SK-N-SH (cell line): ENCODE measurements around the gene OR2D2. TPM values are rescaled to one million over a fixed set of nuclear protein-coding genes. Genes with fewer than 3 reads are reported as not detected.
"Not testable (repeated sequence)": the region's sequence is repeated elsewhere in the genome, so short reads cannot be mapped to it uniquely, and the experiment has no call there.

Experiments
- CTCF ChIA-PET: fragments of 300-600, 350-600 bp; formaldehyde crosslinking; extraction: SDS; loops from one replicate; lab custom pipeline; 2021; lab: Yijun Ruan, JAX
- POLR2A ChIA-PET: fragments of 350-600 bp; sonication (Branson Sonifier 250); formaldehyde crosslinking; extraction: SDS; loops from one replicate; lab custom pipeline; 2020; ENCODE audit warnings: antibody characterized with exemption, inconsistent platforms; lab: Yijun Ruan, JAX
- DNase-seq: peaks from one replicate; pipeline ENCODE4 v3.0.0; 2012
- H2AFZ ChIP-seq: fragments of 200-600 bp; sonication (generic); 2 replicates; pipeline ENCODE4 v1.8.1; 2016; ENCODE audit warnings: antibody characterized with exemption, mild to moderate bottlenecking, low read depth
- H3F3A ChIP-seq: fragments of 200-600 bp; sonication (generic); replicated peaks from 2 replicates; pipeline ENCODE3; 2016; ENCODE audit warnings: antibody characterized with exemption, mild to moderate bottlenecking; ENCODE audit not compliant: insufficient read depth
- H3K27ac ChIP-seq, 2 experiments: fragments of 200-500 bp in 1 of 2; fragments of 200-600 bp in 1 of 2; sonication (Bioruptor generic) in 1 of 2; sonication (generic), shearing (Covaris generic) in 1 of 2; 2 replicates each; pipeline versions ENCODE4 v1.5.1 to v1.6.1; 2014 to 2016; ENCODE audit warnings: low read depth in 2 of 2, inconsistent platforms in 1 of 2, low read length in 1 of 2, mild to moderate bottlenecking in 1 of 2, mixed read lengths in 1 of 2
- H3K27me3 ChIP-seq: fragments of 200-600 bp; sonication (generic), shearing (Covaris generic); 2 replicates; pipeline ENCODE4 v1.6.1; 2016; ENCODE audit warnings: mixed run types; ENCODE audit not compliant: insufficient read depth
- H3K36me3 ChIP-seq, 2 experiments: fragments of 200-500 bp in 1 of 2; fragments of 200-600 bp in 1 of 2; sonication (Bioruptor generic) in 1 of 2; sonication (generic) in 1 of 2; replicated peaks in 1 of 2; 2 replicates each; pipeline versions ENCODE3 to v1.5.1; 2014 to 2016; ENCODE audit warnings: low read length in 1 of 2, mild to moderate bottlenecking in 1 of 2; ENCODE audit not compliant: insufficient read depth in 2 of 2, control insufficient read depth in 1 of 2
- H3K4me1 ChIP-seq, 2 experiments: fragments of 200-500 bp in 1 of 2; fragments of 200-600 bp in 1 of 2; sonication (Bioruptor generic) in 1 of 2; sonication (generic), shearing (Covaris generic) in 1 of 2; 2 replicates each; pipeline versions ENCODE4 v1.5.1 to v1.6.1; 2014 to 2016; ENCODE audit warnings: low read depth in 1 of 2, low read length in 1 of 2, mixed run types in 1 of 2; ENCODE audit not compliant: insufficient read depth in 2 of 2, control insufficient read depth in 1 of 2
- H3K4me2 ChIP-seq: fragments of 200-600 bp; sonication (generic), shearing (Covaris generic); 2 replicates; pipeline ENCODE4 v1.6.1; 2017; ENCODE audit warnings: mixed run types
- H3K4me3 ChIP-seq, 2 experiments: fragments of 200-500 bp in 1 of 2; fragments of 200-600 bp in 1 of 2; sonication (Bioruptor generic) in 1 of 2; sonication (generic), shearing (Covaris generic) in 1 of 2; 2 replicates each; pipeline versions ENCODE4 v1.5.1 to v1.8.1; 2014 to 2016; ENCODE audit warnings: low read depth in 2 of 2, inconsistent platforms in 1 of 2, low read length in 1 of 2, mild to moderate bottlenecking in 1 of 2, mixed read lengths in 1 of 2, moderate library complexity in 1 of 2
- H3K79me2 ChIP-seq: fragments of 200-600 bp; sonication (generic); 2 replicates; pipeline ENCODE4 v1.8.1; 2017; ENCODE audit warnings: mild to moderate bottlenecking; ENCODE audit not compliant: insufficient read depth
- H3K9ac ChIP-seq: fragments of 200-600 bp; sonication (generic); 2 replicates; pipeline ENCODE4 v1.6.1; 2017; ENCODE audit warnings: mixed run types
- H3K9me2 ChIP-seq: fragments of 200-600 bp; sonication (generic); 2 replicates; pipeline ENCODE4 v1.6.1; 2017; ENCODE audit warnings: mixed run types
- H3K9me3 ChIP-seq: fragments of 200-600 bp; sonication (generic); 2 replicates; pipeline ENCODE4 v1.6.1; 2017; ENCODE audit warnings: mixed run types, mild to moderate bottlenecking, moderate library complexity
- H4K20me1 ChIP-seq: fragments of 200-600 bp; sonication (generic); 2 replicates; pipeline ENCODE4 v1.6.1; 2017; ENCODE audit warnings: mild to moderate bottlenecking, mixed run types; ENCODE audit not compliant: insufficient read depth
- CHD2 ChIP-seq: fragments of 150-350 bp; IDR thresholded peaks from 2 replicates; pipeline ENCODE4 v1.6.1; 2018; ENCODE audit warnings: low read length; ENCODE audit not compliant: partially characterized antibody
- FOSL2 ChIP-seq: IDR thresholded peaks from 2 replicates; pipeline ENCODE4 v1.4.0; 2012; ENCODE audit warnings: low read depth, mild to moderate bottlenecking, moderate library complexity, borderline replicate concordance
- FOXJ3 ChIP-seq: sonication (generic); formaldehyde crosslinking; IDR thresholded peaks from 2 replicates; pipeline ENCODE4 v1.5.1; 2020; ENCODE audit warnings: mild to moderate bottlenecking, missing genetic modification reagents
- GABPA ChIP-seq: IDR thresholded peaks from 2 replicates; pipeline ENCODE4 v1.4.0; 2012; ENCODE audit warnings: low read depth, mild to moderate bottlenecking
- GATA2 ChIP-seq: sonication (generic); formaldehyde crosslinking; IDR thresholded peaks from 2 replicates; pipeline ENCODE4 v1.5.0; 2020; ENCODE audit warnings: mild to moderate bottlenecking, missing genetic modification reagents
- MXI1 ChIP-seq: IDR thresholded peaks from 2 replicates; pipeline ENCODE4 v1.6.1; 2012; ENCODE audit warnings: mild to moderate bottlenecking, low read depth, low read length, improper control_type of control experiment
- POLR2AphosphoS5 ChIP-seq: IDR thresholded peaks from 2 replicates; pipeline ENCODE4 v1.6.1; 2012; ENCODE audit warnings: low read depth, low read length
- RCOR1 ChIP-seq: fragments of 150-350 bp; IDR thresholded peaks from 2 replicates; pipeline ENCODE4 v1.6.1; 2017; ENCODE audit warnings: antibody characterized with exemption, low read length
- RXRA ChIP-seq: IDR thresholded peaks from 2 replicates; pipeline ENCODE4 v1.4.0; 2012; ENCODE audit warnings: low read depth, mild to moderate bottlenecking, borderline replicate concordance
- TCF12 ChIP-seq: IDR thresholded peaks from 2 replicates; pipeline ENCODE4 v1.4.0; 2012
- YY1 ChIP-seq: IDR thresholded peaks from 2 replicates; pipeline ENCODE4 v1.4.0; 2012; ENCODE audit warnings: low read depth, mild to moderate bottlenecking
- WGBS: methylation state at CpG from one replicate; pipeline ENCODE4 v1.1.6; 2017; ENCODE audit warnings: low lambda C conversion rate; 5-methylcytosine and 5-hydroxymethylcytosine counted together
- polyA plus RNA-seq, 3 experiments: library from polyadenylated mRNA; depleted of rRNA; stranded (reverse); fragments of >200 nt; gene quantifications; 2 replicates each; pipeline ENCODE4 v1.2.3, GENCODE V29; 2012
- TF ChIP-seq, protein P1 (sequence below): fragments of 150-350 bp; IDR thresholded peaks from 2 replicates; pipeline ENCODE4 v1.6.1; 2017; ENCODE audit warnings: antibody characterized with exemption, low read length, low read depth, borderline replicate concordance

Gene OR2D2
- polyA plus RNA-seq, 1 of the 3 experiments (the other 2 are of a cell fraction) = not detected

DNA sequence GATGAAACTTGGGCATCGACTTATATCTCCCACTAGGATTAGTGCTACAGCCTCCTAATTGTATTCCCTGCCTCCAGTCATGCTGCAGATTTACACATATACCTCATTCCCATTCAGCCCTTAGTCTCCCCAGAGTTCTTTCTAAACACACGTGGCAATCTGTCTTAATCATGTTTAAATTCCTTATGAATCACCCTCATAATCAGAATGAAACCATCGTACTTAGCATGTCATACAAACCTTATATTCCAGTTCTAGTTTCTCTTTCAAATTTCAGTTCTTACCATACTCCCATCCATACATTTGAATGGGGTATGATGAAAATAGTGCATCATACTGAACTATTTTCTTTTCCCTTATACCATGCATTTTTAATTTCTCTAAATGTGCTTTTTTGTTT lies 35.4 kb downstream of the OR2D2 start:
- Histone ChIP-seq H4K20me1 (no peaks in the 10 kb centered on the region), H3K4me2 (no peak overlapping the region), H2AFZ (no peak overlapping the region), H3K4me3 (no peak overlapping the region), H3K27me3 (no peaks in the 10 kb centered on the region), H3K9me2 (no peaks in the 10 kb centered on the region), H3K79me2 (no peaks in the 10 kb centered on the region), H3K9me3 (no peaks in the 10 kb centered on the region), H3K27ac (no peak overlapping the region), H3K4me1 (no peaks in the 10 kb centered on the region), H3K9ac (no peak overlapping the region), H3F3A (no peaks in the 10 kb centered on the region), H3K36me3 (no peaks in the 10 kb centered on the region)
- ChIA-PET POLR2A (no interaction called here), CTCF (no interaction called here)
- DNase-seq = no peak
- TF ChIP-seq RCOR1 (no peak), GATA2 (CRISPR knock-in tag) (no peak), RXRA (no peak), YY1 (no peak)
- TF ChIP-seq, protein P1, sequence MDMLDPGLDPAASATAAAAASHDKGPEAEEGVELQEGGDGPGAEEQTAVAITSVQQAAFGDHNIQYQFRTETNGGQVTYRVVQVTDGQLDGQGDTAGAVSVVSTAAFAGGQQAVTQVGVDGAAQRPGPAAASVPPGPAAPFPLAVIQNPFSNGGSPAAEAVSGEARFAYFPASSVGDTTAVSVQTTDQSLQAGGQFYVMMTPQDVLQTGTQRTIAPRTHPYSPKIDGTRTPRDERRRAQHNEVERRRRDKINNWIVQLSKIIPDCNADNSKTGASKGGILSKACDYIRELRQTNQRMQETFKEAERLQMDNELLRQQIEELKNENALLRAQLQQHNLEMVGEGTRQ = no peak
- 3% methylated on average over 3 of the region's 3 CpGs for WGBS

DNA sequence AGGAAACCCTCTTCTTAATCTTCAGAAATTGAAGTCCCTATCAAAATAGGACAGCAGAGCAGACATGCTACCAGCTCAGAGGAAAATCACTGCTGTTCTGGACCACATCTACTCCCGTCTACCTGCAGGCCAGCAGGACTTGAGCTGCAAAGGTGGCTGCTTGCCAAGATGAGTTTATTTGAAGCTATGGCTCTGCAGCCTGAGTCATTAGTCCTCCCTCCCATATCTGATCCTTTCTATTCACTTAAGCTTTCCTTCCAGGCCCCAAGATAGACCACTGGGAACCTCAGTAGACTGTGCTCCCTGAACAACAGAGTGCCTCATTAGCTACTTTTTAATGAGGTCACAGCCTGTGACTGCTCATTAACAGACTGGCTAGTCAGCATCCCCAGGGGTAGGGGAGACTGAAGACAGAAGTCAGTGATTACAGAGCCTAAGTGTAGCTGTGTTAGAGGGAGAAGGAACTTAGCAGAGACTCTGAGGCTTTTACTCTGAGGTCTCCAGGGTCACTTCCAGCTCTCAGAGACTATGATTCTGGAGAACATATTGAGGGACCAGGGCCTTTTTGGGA lies 36.2 kb downstream of the OR2D2 start:
- CTCF ChIA-PET = no interaction called here
- POLR2A ChIA-PET = no interaction called here
- H3K4me3 ChIP-seq = no peak overlapping the region
- 13% methylated on average over 1 of the region's 1 CpG for WGBS
- TF ChIP-seq POLR2AphosphoS5 (no peak), CHD2 (no peak), GABPA (no peak), MXI1 (no peak), FOSL2 (no peak), TCF12 (no peak), FOXJ3 (no peak), GATA2 (CRISPR knock-in tag) (no peak)
- no peaks in the 10 kb centered on the region for H3K9me2 ChIP-seq
- H3K36me3 ChIP-seq = no peaks in the 10 kb centered on the region
- H3K27me3 ChIP-seq = no peaks in the 10 kb centered on the region
- H3K4me2 ChIP-seq = no peak overlapping the region
- no peak for DNase-seq
- H3K79me2 ChIP-seq = no peaks in the 10 kb centered on the region
- H3K27ac ChIP-seq = no peak overlapping the region
- H3K9me3 ChIP-seq = no peaks in the 10 kb centered on the region
- H2AFZ ChIP-seq = no peak overlapping the region
- H4K20me1 ChIP-seq = no peaks in the 10 kb centered on the region
- no peaks in the 10 kb centered on the region for H3F3A ChIP-seq
- H3K4me1 ChIP-seq = no peaks in the 10 kb centered on the region
- no peak overlapping the region for H3K9ac ChIP-seq

DNA sequence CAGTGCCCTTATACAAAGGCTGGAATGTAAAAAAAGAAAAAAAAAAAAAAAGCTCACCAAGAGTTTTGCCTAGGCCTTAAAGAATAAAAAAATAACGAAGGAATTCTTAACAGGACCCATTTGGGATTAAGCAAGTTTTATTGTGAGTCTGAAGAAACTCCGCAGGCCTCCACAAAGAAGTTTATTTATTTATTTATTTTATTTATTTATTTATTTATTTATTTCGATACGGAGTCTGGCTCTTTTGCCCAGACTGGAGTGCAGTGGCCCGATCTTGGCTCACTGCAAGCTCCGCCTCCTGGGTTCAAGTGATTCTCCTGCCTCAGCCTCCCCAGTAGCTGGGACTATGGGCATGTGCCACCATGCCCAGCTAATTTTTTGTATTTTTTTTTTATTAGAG lies 37.5 kb downstream of the OR2D2 start:
- H3K79me2 ChIP-seq, DNase-seq, H3K9ac ChIP-seq, POLR2A ChIA-PET, H3K27me3 ChIP-seq, H3K27ac ChIP-seq, H2AFZ ChIP-seq, H4K20me1 ChIP-seq, H3K4me2 ChIP-seq, H3K9me2 ChIP-seq, H3F3A ChIP-seq, H3K36me3 ChIP-seq, H3K4me1 ChIP-seq, H3K4me3 ChIP-seq, H3K9me3 ChIP-seq: not testable (repeated sequence)
- WGBS = 37% methylated on average over 6 of the region's 6 CpGs
- CTCF ChIA-PET = interaction anchor here (1.2 kb wide), 1 partner anchor 76 kb away, joined by 3 read pairs; no protein-coding TSS in a partner anchor
